GM18909 (cell line): Measurements from ENCODE around the gene CAPNS1.

ENCODE experiments used
- ATAC-seq: cut with Tn5 transposase; IDR thresholded peaks from one replicate; pipeline ENCODE4 v1.9.1; 2021; ENCODE audit warnings: mild to moderate bottlenecking; ENCODE audit not compliant: unreplicated experiment, poor library complexity

The CAPNS1 gene

GRCh38 chr19:36139473-36140303, at the start of gene CAPNS1:
TSS of gene CAPNS1 (plus strand) at chr19:36140066. CDS start at chr19:36141012, 946 bp downstream.
- peak; percentile 83 for ATAC-seq

GRCh38 chr19:36090910-36091695, 48.8 kb upstream of the CAPNS1 start:
- no peak for ATAC-seq

DNA sequence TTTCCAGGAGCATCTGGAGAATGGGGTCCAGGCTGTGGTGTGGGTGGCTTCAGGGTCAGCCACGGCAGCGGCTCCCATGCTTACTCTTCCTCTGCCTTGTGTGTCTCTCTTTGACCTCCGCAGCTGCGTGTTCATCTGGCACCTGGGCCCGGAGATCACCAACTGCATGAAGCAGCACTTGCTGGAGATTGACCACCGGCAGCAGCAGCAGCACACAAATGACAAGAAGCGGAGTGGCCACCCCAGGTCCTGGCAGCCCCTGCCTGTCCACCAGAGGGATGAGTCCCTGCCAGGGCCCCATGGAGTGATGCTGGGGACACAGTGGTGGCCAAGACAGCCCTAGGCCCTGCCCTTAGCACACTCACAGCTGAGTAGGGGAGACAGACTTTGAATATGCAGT, 47.3 kb upstream of the CAPNS1 start:
- no peak for ATAC-seq

GRCh38 chr19:36093146-36093662, 46.7 kb upstream of the CAPNS1 start:
- no peak for ATAC-seq

GRCh38 chr19:36093687-36094086, 46.2 kb upstream of the CAPNS1 start:
- no peak for ATAC-seq

- no peak for ATAC-seq
Measured at GRCh38 chr19:36097036-36097435, 42.8 kb upstream of the CAPNS1 start.

DNA sequence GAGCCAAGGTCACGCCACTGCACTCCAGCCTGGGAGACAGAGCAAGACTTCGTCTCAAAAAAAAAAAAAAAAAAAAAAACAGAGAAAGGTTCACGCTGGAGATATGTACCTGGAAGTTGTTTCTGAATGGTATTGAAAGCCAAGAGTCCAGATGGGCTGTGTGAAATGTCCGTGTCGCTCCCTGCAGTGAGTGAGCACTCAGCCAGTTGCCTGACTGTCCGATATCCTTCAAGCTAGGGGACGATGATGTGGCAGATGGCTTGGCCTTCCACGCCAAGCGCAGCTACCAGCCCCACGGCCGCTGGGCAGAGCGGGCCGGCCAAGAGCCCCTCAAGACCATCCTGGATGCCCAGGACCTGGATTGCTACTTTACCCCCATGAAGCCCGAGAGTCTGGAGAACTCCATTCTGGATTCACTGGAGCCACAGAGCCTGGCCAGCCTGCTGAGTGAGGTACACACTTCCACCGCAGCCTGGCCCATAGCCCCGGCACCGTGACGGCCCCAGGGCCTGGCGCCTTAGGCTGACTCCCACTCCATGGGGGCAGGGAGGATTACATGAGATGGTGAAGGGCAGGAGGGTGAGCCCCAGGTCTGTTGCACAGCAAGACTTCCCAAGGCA, 40.6 kb upstream of the CAPNS1 start:
- ATAC-seq = no peak

GRCh38 chr19:36100476-36100875, 39.4 kb upstream of the CAPNS1 start:
- no peak for ATAC-seq

- ATAC-seq = no peak
Measured at GRCh38 chr19:36101550-36102327, 38.1 kb upstream of the CAPNS1 start.

- ATAC-seq = no peak
Measured at GRCh38 chr19:36103040-36103626, 36.7 kb upstream of the CAPNS1 start.

GRCh38 chr19:36103842-36104552, 35.9 kb upstream of the CAPNS1 start:
- no peak for ATAC-seq

DNA sequence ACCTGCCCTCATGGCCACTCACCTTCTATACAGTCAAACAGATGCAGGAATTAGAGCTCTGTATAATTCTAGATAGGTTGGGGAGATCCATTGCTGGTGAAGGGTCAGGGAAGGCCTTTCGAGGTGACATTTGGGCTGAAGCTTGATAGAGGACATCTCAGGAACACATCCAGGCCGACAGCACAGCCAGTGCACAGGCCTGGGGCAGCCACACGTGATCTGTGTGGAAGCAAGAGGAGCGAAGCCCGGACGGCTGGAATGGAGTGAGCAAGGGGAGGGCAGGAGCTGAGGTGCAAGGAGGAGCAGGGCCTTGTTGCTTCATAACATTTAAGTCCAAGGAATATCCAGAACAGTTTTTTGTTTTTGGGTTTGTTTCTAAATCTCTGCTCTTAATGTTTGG, 33.4 kb upstream of the CAPNS1 start:
- no peak for ATAC-seq

DNA sequence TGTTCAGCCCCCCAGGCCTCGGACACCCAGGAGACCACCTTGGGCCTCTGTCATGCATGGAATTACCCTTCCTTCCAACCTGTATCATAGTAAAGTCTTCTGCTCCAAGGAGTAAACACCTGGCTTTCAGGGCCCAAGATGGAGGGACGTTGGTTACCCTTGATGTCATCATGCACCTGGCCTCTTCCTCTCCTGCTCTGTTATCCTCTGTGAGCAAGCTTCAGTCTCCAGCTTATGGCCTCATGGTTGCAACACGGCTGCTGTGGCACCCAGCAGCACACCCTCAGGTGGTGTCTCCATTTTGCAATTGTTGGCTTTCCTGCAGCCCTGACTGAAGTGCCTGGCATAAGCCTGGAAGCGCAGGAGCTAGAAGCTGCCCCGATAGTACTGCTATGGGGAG, 32.9 kb upstream of the CAPNS1 start:
- ATAC-seq = no peak

- ATAC-seq = no peak
Measured at GRCh38 chr19:36108684-36109083, 31.2 kb upstream of the CAPNS1 start.

DNA sequence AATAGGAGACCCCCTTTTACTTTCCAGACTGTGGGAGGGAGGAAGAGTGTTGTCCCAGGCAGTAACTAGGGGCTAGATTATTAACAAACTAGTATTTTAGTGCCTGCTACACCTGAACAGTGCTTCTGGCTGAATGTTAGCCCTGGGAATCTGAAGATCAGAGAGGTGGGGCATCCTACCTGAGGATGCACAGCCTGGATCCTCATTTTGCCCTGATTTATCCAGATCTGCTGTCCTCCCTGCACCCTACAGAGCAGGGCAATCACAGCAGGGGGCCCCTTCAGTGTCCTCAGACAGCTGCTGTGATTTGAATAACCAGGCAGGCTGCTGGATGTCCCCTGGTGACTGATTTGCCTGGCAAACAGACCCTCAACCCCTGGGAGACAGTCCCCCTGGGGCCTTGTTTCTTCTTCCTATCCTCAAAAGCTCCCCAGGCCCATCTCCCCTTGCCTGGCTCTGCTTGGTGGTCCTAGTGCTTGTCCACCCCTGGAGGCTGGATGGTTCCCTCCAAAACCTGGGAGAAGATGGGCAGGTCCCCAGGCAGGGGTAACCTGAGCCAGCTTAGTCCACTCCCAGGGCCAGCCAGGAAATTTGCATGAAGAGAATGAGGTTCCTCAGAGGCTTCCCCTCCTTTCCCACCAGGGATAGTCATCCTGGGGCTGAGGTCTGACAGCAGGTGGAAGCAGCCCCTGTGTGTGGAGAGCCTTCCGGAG, 29.2 kb upstream of the CAPNS1 start, which contains the start of gene OVOL3:
Gene OVOL3 (plus strand): TSS at position 657 of the 713 bp plus-strand sequence. CDS start 60 bp downstream, outside the sequence.
- ATAC-seq = no peak

DNA sequence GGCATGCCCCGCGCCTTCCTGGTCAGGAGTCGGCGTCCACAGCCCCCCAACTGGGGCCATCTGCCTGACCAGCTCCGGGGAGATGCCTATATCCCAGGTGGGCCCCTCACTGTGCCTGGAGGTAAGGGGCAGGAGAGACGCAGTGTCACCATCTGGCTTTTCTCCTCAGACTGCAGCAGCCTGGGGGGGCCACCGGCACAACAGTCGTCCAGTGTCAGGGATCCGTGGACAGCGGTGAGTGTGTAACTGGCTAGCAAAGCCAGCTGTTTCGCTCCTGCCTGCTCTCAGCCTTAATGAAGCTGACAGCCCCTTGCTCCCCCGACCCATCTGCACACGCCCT, 28.7 kb upstream of the CAPNS1 start:
- ATAC-seq = no peak

DNA sequence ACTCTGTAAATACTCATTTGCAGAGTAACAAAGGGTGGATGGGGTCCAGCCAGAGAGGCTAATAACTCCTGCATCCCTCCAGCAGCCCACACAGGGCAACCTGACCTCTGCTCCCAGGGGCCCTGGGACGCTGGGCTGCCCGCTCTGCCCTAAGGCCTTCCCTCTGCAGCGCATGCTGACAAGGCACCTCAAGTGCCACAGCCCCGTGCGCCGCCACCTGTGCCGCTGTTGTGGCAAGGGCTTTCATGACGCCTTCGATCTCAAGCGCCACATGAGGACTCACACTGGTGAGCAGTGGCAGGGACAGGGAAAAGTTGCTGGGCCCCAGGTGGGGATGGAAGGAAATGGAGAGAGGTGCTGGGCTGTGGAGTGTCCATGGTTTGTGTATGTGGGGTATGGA, 27.2 kb upstream of the CAPNS1 start:
- ATAC-seq = no peak

- no peak for ATAC-seq
Measured at GRCh38 chr19:36113425-36113824, 26.4 kb upstream of the CAPNS1 start.
